Psoas muscle (tissue), 8 donors: Measurements from ENCODE around the gene PALD1. TPM values are rescaled to one million over a fixed set of nuclear protein-coding genes. Genes with fewer than 3 reads are reported as not detected.

Experiments used
- ATAC-seq, 4 donors: fragments of 200-7000 bp; cut with Tn5 transposase; one replicate each; pipeline ENCODE4 v1.9.1; 2020; ENCODE audit warnings: moderate library complexity in 3 of 4, mild to moderate bottlenecking in 2 of 4
- DNase-seq, 2 donors: peaks; one replicate each; pipeline ENCODE4 v3.0.0-alpha.2; 2020
- H3K27ac ChIP-seq: fragments of 200-600 bp; one replicate; pipeline ENCODE4 v1.8.0; 2022
- H3K27me3 ChIP-seq, 3 donors: fragments of 200-600 bp in 1 of 3; one replicate each; pipeline versions ENCODE4 v1.6.1 to v1.8.0; 2013 to 2022; ENCODE audit warnings: low read length in 2 of 3, mild to moderate bottlenecking in 2 of 3, moderate library complexity in 1 of 3; ENCODE audit not compliant: insufficient read depth in 3 of 3
- H3K36me3 ChIP-seq, 2 donors: fragments of 200-600 bp in 1 of 2; one replicate each; pipeline versions ENCODE4 v1.6.1 to v1.8.0; 2013 to 2022; ENCODE audit warnings: low read depth in 1 of 2, mild to moderate bottlenecking in 1 of 2, moderate library complexity in 1 of 2; ENCODE audit not compliant: insufficient read depth in 1 of 2
- H3K4me1 ChIP-seq: fragments of 200-600 bp; one replicate; pipeline ENCODE4 v1.8.0; 2022
- H3K4me3 ChIP-seq: fragments of 200-600 bp; one replicate; pipeline ENCODE4 v1.8.0; 2022; ENCODE audit warnings: mild to moderate bottlenecking
- H3K9me3 ChIP-seq: fragments of 200-600 bp; one replicate; pipeline ENCODE4 v1.8.0; 2022
- WGBS, 3 donors: extraction: QIAGEN DNeasy Blood & Tissue Kit; methylation state at CpG; one replicate each; pipeline versions ENCODE4 v1.1.6 to v1.1.7; 2013; 5-methylcytosine and 5-hydroxymethylcytosine counted together
- intact Hi-C, 2 donors: fragments of 100-400 bp; cut with DNase I; formaldehyde crosslinking; loops; one replicate each; pipeline versions ENCODE4 v1.11.0 to v1.14.2; 2022
- polyA plus RNA-seq, 3 donors: library from polyadenylated mRNA; stranded (reverse); fragments of 200-250 nt; gene quantifications; one replicate each; pipeline ENCODE4 v1.2.3, GENCODE V29; 2013
- total RNA-seq, 4 donors: library from RNA; stranded (reverse); fragmentation: NEBNext Ultra II Directional in 2 of 4; extraction: Animal tissue kit (Norgen Biotek cat#: 25700) in 2 of 4; gene quantifications; one replicate each; pipeline versions ENCODE4 v1.2.1 to v1.2.4, GENCODE V29; 2021 to 2023
- TF ChIP-seq, protein P1 (sequence below): fragments of 200-600 bp; IDR thresholded peaks from one replicate; pipeline ENCODE4 v1.8.0; 2022; ENCODE audit warnings: antibody characterized with exemption
- donor health status: healthy with polysubstance abuse.
- donor health status: DM: no; HTN: no; CAD: no; lungs with moderate emphysema.
- donor health status: Bipolar disorder and iron deficiency.
- donor health status: healthy.
- donor health status: DM: yes; HTN: yes; CAD: no.
- donor health status: DM: no; HTN: no; CAD: no.
- donor health status: DM: no; HTN: no; CAD: no.
- donor health status: DM: yes; HTN: yes; CAD: no.

PALD1 gene
- total and polyA plus RNA-seq, 7 donors, result 1.0 to 4.0 (median 2.8) TPM

DNA sequence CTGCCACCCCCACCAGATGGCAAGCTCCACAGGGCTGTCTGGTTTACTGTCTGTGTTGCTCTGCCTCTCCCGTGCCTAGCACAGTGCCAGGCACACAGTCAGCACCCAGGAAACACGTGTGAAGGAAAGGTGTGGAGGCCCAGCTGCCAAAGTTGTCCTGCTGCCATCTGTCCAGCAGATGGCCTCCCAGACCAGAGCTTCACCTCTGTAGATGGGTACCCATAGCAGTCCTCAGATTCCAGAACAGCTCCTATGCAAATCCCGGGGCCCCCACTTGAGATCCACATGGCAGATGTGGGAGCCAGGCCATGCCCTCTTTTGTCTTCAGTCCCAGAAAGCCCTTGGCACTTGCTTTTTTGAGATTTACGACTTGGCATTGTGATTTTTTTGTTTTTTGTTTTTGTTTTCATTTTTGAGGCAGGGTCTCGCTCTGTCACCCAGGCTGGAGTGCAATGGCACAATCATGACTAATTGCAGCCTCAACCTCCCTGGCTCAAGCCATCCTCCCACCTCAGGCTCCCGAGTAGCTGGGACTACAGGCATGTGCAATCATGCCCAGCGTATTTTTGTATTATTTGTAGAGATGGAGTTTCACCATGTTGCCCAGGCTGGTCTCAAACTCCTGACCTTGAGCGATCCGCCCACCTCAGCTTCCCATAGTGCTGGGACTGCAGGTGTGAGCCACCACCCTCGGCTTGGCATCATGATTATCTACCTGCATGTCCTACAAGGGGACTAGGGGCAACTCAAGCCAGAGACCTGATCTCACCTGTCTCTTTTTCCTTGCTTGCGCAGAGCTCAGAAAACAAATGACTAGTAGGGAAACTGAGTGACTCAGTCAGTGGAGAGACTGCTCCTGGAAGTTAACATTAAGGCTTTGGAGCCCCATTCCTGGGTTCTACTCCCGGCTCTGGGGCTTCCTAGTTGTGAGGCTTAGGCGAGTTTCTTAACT is 16.9 kb upstream of the PALD1 start:
- Histone ChIP-seq H3K36me3 (no peaks in the 10 kb centered on the region), H3K27me3 (no peaks in the 10 kb centered on the region), H3K4me1 (no peaks in the 10 kb centered on the region), H3K4me3 (no peak overlapping the region), H3K9me3 (no peaks in the 10 kb centered on the region), H3K27ac (no peak overlapping the region)
- 35 to 41% (median 40%) methylated on average over 13 of the region's 13 CpGs for WGBS, 3 donors
- ATAC-seq, result peak; percentile 65 to 74 (median 69)
- TF ChIP-seq, protein P1, sequence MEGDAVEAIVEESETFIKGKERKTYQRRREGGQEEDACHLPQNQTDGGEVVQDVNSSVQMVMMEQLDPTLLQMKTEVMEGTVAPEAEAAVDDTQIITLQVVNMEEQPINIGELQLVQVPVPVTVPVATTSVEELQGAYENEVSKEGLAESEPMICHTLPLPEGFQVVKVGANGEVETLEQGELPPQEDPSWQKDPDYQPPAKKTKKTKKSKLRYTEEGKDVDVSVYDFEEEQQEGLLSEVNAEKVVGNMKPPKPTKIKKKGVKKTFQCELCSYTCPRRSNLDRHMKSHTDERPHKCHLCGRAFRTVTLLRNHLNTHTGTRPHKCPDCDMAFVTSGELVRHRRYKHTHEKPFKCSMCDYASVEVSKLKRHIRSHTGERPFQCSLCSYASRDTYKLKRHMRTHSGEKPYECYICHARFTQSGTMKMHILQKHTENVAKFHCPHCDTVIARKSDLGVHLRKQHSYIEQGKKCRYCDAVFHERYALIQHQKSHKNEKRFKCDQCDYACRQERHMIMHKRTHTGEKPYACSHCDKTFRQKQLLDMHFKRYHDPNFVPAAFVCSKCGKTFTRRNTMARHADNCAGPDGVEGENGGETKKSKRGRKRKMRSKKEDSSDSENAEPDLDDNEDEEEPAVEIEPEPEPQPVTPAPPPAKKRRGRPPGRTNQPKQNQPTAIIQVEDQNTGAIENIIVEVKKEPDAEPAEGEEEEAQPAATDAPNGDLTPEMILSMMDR, result peak; percentile 90
- peak; percentile 49 to 77 for DNase-seq
- intact Hi-C loops, result loop anchor here (1.0 to 5.0 kb wide), 4 partner anchors 79 to 298 kb away; no protein-coding TSS in a partner anchor

DNA sequence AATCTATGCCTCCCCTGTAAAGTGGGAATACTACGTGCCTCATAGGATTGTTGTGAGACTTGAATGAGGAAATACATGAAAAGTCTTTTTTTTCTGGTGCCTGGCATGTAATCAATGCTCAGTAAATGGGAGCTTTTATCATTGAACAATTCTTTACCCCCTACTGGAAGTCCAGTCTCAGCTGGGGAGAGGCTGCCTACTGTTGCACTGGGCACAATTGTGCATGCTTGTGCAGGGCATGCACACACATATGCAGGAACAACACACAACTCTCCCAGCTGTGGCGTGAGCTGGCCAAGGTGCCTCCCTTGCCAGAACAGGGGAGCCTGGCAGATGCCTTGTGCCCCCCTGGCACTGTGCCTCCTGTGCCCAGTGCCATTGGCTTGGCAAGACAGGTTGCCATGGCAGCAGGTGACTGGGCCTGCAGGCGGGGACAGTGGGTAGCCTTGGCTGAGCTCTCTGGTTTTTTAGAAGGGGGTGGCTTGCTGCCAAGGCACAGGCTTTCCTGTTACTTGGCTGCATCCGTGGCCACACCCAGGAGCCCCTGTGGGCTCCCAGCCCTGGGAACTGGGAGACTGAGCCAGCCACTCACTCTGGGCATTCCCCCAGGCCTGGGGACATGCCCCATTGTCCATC is 16.1 kb upstream of the PALD1 start:
- WGBS, 3 donors, result 7 to 11% (median 7%) methylated on average over 4 of the region's 4 CpGs
- TF ChIP-seq, protein P1, result no peak
- H3K27me3 ChIP-seq, result no peaks in the 10 kb centered on the region
- no peaks in the 10 kb centered on the region for H3K9me3 ChIP-seq
- no peaks in the 10 kb centered on the region for H3K4me1 ChIP-seq
- peak; percentile 47 to 79 (median 60) for ATAC-seq
- intact Hi-C loops, result loop anchor here in 1 of 2 donors (5.0 kb wide), 1 partner anchor 295 kb away; no protein-coding TSS in a partner anchor
- no peaks in the 10 kb centered on the region for H3K36me3 ChIP-seq
- no peak overlapping the region for H3K27ac ChIP-seq
- H3K4me3 ChIP-seq, result no peak overlapping the region
- peak; percentile 79 to 92 for DNase-seq

DNA sequence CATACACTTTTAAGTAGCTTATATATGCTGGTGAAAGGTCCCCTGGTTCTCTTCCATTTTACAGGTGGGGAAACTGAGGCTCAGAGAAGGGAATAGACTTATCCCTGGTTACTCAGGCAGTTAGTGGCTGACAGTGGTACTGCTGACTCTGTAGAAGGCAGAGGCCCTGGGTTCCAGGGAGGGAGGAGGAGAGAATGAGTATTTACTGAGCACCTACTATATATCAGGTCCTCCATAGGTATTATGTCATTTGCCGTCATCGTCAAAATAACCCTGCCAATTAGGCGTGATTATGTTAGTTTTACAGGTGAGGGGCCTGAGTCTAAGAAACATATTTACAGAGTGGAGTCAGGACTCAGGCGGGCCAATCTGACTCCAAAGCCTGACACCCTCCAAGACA is 13.3 kb upstream of the PALD1 start:
- Histone ChIP-seq H3K36me3 (no peaks in the 10 kb centered on the region), H3K4me3 (no peak overlapping the region), H3K4me1 (peaks cover 8% of the 10 kb centered on the region), H3K9me3 (no peaks in the 10 kb centered on the region), H3K27me3 (no peaks in the 10 kb centered on the region), H3K27ac (no peak overlapping the region)
- TF ChIP-seq, protein P1, result no peak
- intact Hi-C loops, result no loop called here
- WGBS, 3 donors, result 94 to 97% (median 96%) methylated on average over 4 of the region's 4 CpGs
- DNase-seq (no peak), ATAC-seq (no peak)

DNA sequence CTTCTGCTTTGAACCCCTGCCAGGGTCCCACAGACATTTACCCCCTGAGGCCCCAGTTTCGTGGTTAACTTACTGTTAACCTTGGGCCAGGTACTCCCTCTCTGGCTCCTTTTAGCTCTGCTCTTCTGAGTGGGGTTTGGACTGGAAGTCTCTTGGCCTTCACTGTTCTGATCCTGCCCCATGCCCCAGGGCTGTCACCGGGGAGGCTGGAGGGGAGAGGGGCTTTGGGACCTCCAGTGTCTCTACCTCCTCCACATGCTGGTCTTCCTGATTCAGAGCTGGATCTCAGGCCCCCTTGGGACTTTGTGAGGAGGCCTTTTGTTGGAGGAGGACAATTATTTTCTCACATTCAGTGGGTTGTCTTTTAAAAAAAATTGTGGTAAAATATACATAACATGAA is 12.7 kb upstream of the PALD1 start:
- WGBS, 3 donors, result 89 to 96% (median 95%) methylated on average over 2 of the region's 2 CpGs
- H3K4me1 ChIP-seq, result peaks cover 8% of the 10 kb centered on the region
- intact Hi-C loops, result no loop called here

More for the DNA sequence above, 12.7 kb upstream of the PALD1 start:
- H3K36me3 ChIP-seq, result no peaks in the 10 kb centered on the region
- no peak overlapping the region for H3K27ac ChIP-seq
- TF ChIP-seq, protein P1, result no peak
- H3K4me3 ChIP-seq, result no peak overlapping the region
- no peaks in the 10 kb centered on the region for H3K27me3 ChIP-seq
- DNase-seq, result no peak
- no peak for ATAC-seq
- no peaks in the 10 kb centered on the region for H3K9me3 ChIP-seq
